ENCODE results near the gene CBL.

Gene CBL

GRCh38 chr11:119323532-119324033, 117.4 kb downstream of the CBL start:
- in situ Hi-C loops (cut with MboI; ENCODE audit: low sequenced_read_pairs): no loop called here

DNA sequence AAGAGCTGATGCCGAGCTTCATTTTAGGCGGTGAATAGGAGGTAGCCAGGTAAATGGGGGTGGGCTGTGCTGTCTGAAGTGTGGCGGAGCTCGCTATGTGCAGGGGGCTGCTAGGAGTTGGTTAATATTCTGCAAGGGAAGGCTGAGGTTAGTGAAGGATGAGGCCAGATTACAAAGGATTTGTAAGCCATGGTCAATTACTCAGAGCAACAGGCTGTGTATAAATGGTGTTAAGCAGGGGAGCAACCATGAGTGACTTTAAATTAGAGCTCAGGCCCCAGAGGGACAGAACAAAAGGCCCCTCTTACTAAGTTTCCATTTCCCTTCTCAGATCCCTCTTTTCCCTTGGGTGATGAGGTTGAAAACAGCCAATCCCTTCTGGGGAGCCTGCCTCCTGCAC, 118.0 kb downstream of the CBL start:
- in situ Hi-C loops (cut with MboI; ENCODE audit: low sequenced_read_pairs): no loop called here

DNA sequence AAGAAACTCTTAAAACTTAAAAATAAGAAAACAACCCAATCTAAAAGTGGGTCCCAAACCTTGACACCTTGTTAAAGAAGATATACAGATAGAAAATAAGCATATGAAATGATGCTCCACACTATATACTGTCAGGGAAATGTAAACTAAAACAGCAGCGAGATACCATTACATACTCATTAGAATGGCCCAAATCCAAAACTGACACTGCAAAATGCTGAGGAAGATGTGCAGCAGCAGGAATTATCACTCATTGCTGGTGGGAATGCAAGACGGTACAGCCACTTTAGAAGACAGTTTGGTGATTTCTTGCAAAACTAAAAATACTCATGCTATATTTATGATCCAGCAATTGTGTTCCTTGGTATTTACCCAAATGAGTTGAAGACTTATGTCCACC, 123.2 kb downstream of the CBL start:
- in situ Hi-C loops (cut with MboI; ENCODE audit: low sequenced_read_pairs): no loop called here

- in situ Hi-C loops (cut with MboI; ENCODE audit: low sequenced_read_pairs): no loop called here
These were observed 124.1 kb downstream of the CBL start for GRCh38 chr11:119330237-119330636.

DNA sequence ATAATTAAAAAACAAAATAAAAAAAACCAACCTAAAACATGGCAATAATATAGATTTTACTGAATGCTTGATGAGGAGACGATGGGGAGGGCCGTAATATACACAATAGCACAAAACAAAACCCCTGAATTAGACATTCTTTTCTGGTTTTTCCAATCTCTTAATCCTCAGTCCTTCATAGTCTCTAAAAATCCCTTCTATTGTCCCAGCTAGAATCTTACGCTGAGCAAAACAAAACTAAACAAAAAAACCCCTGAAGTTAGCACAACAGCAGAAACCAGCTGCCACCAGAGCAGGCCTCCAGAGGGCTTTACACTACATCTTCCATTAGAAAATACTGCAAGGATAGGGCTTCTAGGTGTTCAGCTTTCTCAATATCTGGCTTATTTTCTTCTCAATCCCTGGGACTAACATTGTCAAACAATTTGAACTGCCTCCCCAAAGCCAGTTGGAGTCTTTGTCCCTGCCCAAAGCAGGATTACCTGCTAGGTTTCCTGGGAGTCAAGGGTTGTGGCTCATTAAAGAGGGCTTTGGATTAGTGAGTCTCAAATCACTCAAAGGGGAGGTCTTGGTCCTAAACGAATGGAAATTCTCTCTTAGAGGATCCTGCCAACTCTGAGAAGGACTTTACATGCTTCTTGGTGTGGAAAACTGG, 126.1 kb downstream of the CBL start:
- in situ Hi-C loops (cut with MboI; ENCODE audit: low sequenced_read_pairs): no loop called here

DNA sequence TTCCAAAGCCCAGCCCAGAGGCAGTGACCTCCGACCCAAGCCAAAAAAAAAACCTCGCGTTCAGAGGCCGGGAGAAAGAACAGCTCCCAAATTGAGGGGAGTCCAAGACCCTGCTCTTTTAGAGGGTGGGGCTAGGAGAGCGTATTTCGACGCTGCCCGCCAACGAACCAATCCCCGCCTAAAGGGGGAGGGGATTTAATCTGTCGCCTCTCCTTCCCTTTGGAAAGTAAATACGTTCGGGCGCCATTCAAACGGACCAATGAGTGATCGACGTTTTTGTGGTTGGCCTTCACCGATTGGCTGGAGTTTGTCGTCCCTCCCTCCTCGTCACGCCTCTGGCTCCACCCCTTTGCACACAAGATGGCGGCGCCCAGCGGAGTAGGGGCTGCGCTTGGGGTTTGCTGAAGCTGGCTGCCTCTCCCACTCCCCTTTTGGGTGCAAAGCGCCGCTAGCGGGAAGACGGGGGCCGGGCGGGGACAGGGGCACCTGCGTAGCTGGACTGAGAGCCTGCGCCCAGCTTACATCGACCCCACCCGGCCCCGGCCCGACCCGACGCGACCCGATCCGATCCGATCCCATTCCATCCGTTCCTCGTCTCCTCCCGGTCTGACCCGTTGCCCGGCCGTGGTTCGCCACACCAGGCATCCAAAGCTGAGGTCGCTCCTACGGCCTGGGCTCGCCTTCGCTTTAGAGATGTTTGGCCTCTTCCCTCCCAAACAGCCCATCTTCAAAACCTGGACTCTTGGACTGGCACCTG, 128.2 kb downstream of the CBL start, which contains the start of gene RNF26:
TSS of gene RNF26 (plus strand) at position 354 of the 757 bp plus-strand sequence. CDS start 596 bp downstream, outside the sequence.
- in situ Hi-C loops (cut with MboI; ENCODE audit: low sequenced_read_pairs): no loop called here

GRCh38 chr11:119335091-119335654, 129.0 kb downstream of the CBL start:
- in situ Hi-C loops (cut with MboI; ENCODE audit: low sequenced_read_pairs): no loop called here

DNA sequence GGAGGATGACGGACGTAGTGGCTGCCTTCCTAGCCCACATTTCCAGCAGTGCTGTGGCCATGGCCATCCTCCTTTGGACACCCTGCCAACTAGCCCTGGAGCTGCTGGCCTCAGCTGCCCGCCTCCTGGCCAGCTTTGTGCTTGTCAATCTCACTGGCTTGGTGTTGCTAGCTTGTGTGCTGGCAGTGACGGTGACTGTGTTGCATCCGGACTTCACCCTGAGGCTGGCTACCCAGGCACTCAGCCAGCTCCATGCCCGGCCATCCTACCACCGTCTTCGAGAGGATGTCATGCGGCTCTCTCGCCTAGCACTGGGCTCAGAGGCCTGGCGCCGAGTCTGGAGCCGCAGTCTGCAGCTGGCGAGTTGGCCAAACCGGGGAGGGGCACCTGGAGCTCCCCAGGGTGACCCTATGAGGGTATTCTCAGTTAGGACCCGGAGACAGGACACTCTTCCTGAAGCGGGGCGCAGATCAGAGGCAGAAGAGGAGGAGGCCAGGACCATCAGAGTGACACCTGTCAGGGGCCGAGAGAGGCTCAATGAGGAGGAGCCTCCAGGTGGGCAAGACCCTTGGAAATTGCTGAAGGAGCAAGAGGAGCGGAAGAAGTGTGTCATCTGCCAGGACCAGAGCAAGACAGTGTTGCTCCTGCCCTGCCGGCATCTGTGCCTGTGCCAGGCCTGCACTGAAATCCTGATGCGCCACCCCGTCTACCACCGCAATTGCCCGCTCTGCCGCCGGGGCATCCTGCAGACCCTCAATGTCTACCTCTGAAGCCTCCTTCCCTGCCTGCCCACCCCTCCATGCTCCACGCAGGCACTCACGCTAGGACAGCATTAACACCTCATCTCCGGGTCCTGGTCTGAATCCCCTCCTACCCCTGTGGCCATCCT, 129.8 kb downstream of the CBL start:
- in situ Hi-C loops (cut with MboI; ENCODE audit: low sequenced_read_pairs): no loop called here

GRCh38 chr11:119336744-119337469, 130.8 kb downstream of the CBL start:
- in situ Hi-C loops (cut with MboI; ENCODE audit: low sequenced_read_pairs): no loop called here

- in situ Hi-C loops (cut with MboI; ENCODE audit: low sequenced_read_pairs): no loop called here
These were observed 131.6 kb downstream of the CBL start for GRCh38 chr11:119337581-119338317.

DNA sequence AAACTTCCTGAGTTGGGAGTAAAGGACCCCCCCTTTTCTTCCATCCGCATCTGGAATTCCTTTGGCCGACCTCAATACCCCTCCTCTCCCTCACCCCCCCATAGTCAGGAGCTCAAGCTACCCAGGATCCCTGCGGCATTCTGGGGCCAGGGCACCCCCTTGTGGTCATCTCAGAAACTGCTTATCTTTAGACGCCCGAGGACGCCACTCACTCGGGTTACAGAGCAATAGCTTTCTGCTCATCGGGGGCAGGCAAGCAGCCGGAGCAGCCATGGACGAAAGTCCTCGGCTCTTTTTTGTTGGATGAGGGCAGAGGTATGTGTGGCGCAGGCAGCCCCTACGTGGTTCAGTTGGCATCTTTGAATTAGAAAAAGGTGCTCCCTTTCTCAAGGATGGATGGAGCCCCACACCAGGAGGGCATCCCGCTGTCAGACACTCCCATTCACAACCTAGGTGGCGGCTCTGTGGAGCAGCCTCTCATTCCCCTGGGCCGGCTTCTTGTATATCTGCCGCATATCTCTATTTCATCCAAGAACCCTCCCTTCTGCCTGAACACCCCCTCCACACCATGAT, 132.3 kb downstream of the CBL start:
- in situ Hi-C loops (cut with MboI; ENCODE audit: low sequenced_read_pairs): no loop called here

GRCh38 chr11:119338965-119339588, 132.9 kb downstream of the CBL start:
- in situ Hi-C loops (cut with MboI; ENCODE audit: low sequenced_read_pairs): no loop called here

DNA sequence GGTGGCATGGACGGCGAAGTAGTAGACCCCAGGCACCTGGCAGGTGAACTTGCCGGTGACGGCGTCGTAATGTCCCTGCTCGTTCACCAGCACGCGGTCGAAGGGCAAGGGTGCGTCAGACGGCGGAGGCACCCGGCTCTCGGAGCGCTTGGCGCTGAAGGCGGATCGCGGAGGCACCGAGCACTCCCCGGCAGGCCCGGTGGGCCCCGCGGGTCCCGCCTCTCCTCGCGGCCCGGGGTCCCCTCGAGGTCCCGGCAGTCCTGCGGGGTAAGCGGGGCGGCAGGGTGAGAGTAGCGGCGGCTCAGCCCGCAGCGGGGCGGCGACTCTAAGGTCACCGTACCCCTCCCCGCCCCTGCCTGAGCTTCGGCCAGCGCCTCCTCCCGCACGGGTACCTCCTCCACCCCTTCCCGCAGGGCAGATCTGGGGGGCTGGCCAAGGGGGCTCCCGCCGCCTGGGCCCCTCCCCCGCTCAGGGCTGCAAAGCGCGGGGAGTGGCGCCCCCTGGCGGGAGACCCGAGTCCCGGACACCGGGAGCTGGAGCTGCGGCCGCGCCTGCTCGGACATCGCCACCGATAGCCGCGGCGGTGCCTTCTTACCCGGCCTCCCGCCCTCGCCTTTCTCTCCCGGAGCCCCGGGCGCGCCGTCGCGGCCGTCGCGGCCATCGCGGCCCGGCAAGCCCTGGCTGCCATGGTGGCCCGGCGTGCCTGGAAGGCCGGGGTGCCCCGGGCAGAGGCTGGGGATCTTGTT, 133.6 kb downstream of the CBL start:
- in situ Hi-C loops (cut with MboI; ENCODE audit: low sequenced_read_pairs): no loop called here

DNA sequence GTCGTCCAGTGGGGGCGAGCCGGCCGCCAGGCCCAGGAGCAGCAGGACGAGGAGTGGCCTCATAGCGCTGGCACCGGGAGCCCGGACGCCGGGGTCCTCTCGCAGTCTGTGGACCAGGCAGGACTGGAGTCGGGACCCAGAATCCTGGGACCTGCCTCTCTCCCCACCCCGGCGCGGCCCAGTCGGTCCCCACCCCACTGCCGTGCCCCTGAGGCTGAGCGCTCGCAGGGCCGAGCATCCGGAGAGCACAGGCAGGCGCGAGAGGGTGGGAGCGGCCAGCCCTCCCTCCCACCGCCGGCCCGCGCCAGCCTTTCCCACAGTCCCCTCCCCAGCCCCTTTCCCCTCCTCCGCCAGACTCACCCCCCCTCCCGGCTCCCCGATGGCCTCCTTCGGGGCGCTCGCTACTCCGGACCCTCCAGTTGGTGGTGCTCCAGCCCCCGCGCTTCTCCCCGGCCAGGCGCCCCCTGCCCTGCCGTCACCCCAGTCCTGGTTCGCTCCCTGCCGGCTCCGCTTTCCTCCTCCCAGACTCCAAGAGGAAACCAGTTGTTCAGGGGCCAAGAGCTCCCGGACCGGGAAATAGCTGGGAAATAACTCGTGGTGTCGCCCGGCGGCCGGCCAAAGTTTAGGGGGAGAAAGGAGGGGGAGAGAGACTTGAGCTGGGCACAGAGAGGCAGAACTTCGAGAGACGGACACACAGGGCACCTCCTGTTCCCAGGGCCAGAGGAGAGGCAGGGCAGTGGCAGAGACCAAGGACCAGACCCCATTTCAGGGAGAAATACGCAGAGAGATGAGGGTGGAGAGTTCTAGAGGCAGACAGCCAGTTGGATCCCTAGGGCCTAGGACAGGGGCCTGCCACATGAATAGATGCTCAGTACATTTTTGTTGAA, 134.4 kb downstream of the CBL start, which contains the start of gene C1QTNF5:
TSS of gene C1QTNF5 (minus strand) at position 549 of the 887 bp plus-strand sequence. CDS start at position 63, 486 bp downstream.
- in situ Hi-C loops (cut with MboI; ENCODE audit: low sequenced_read_pairs): no loop called here

DNA sequence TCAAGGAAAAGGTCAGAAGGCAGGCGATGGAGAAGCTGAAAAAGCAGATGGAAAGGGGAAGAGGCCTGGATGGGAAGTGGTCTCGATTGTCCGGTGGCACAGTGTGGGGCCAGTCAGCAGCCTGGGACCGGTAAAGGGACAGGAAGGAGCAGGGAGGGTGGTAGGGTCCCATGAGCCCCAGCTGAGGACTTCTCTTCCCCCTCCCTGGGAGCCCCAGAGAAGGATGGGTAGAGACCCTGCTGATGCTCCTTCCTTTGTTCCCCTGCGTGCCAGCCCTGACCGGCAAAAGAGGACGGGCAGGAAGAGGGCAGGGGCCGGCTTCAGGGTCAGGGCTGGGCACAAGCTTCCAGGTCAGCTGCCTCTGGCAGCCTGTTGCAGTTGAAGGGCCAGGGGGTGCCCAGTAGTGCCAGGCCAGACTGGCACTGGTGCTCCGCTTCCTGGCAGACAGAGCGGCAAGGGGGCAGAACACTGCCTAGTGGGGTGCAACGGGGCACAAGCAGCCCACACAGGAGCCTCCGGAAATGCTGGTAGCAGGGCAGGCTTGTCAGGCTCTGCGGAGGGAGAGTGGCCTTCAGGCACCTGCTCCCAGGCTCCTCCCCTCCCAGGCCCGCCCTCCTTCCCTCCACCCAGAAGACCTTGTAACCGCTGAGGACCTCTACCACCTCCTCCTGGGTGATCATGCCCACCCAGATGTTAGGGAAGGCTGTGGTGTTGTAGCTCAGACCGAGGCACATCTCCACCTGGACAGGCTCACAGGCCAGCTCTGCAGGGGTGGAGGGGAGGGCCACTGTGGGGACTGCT, 135.3 kb downstream of the CBL start:
- in situ Hi-C loops (cut with MboI; ENCODE audit: low sequenced_read_pairs): no loop called here

- in situ Hi-C loops (cut with MboI; ENCODE audit: low sequenced_read_pairs): no loop called here
These were observed 135.8 kb downstream of the CBL start for GRCh38 chr11:119342023-119342300.

Measured in HL-60/S4 treated with phorbol 12-myristate 13-acetate at 8.2 ng/mL for 4 days and 3 days (cell line).